T-helper 1 cell treated with Interleukin-12 subunit alpha and Interleukin-12 subunit beta and Interleukin-4 antibody, amounts not matched to agents 30 μg/mL and 1 μg/mL, for 36 hours (primary cell): ENCODE measurements around the gene DPAGT1.

ENCODE experiments used
- H3K27ac Mint-ChIP-seq: one replicate; pipeline ENCODE4 v1.8.0; 2021; ENCODE audit warnings: mild to moderate bottlenecking, mixed read lengths
- H3K27me3 Mint-ChIP-seq: one replicate; pipeline ENCODE4 v1.8.0; 2021; ENCODE audit warnings: low read depth, mixed read lengths
- H3K36me3 Mint-ChIP-seq: one replicate; pipeline ENCODE4 v1.8.0; 2021; ENCODE audit warnings: low read depth, mixed read lengths
- H3K4me1 Mint-ChIP-seq: one replicate; pipeline ENCODE4 v1.8.0; 2021; ENCODE audit warnings: low read depth, mixed read lengths
- H3K4me3 Mint-ChIP-seq: one replicate; pipeline ENCODE4 v1.8.0; 2021; ENCODE audit warnings: mild to moderate bottlenecking, moderate library complexity, mixed read lengths
- H3K9me3 Mint-ChIP-seq: one replicate; pipeline ENCODE4 v1.8.0; 2021; ENCODE audit warnings: mixed read lengths

DPAGT1 gene

GRCh38 chr11:119047205-119047604 is 54.4 kb downstream of the DPAGT1 start:
- H3K4me3 Mint-ChIP-seq, result no peak overlapping the region
- H3K27ac Mint-ChIP-seq, result no peak overlapping the region
- H3K9me3 Mint-ChIP-seq, result no peaks in the 10 kb centered on the region
- H3K27me3 Mint-ChIP-seq, result no peaks in the 10 kb centered on the region
- H3K4me1 Mint-ChIP-seq, result peaks cover 11% of the 10 kb centered on the region
- peaks cover 58% of the 10 kb centered on the region for H3K36me3 Mint-ChIP-seq
